A673 (cell line): ENCODE results near the gene LIMCH1. TPM values are rescaled to one million over a fixed set of nuclear protein-coding genes. Genes with fewer than 3 reads are reported as not detected.

ENCODE experiments used
- BruUV-seq: library from RNA; stranded (reverse); fragments of 400-500 nt; replicated peaks from 2 replicates; lab custom pipeline; 2021; lab: Mats Ljungman, UMichigan
- CTCF ChIA-PET: fragments of 300-600 bp; sonication (Branson Sonifier 250); formaldehyde crosslinking; loops from one replicate; lab custom pipeline; 2022; ENCODE audit warnings: antibody characterized with exemption; lab: Charles Lee
- POLR2A ChIA-PET: fragments of 300-600 bp; sonication (Branson Sonifier 250); formaldehyde crosslinking; loops from one replicate; lab custom pipeline; 2022; ENCODE audit warnings: antibody characterized with exemption; ENCODE audit not compliant: low non-redundant PET; lab: Charles Lee
- DNase-seq: peaks from one replicate; pipeline ENCODE4 v3.0.0-alpha.2; 2015; ENCODE audit warnings: low spot score
- H3K27ac ChIP-seq: fragments of 200-600 bp; sonication (generic); 2 replicates; pipeline ENCODE4 v1.5.1; 2016; ENCODE audit warnings: mixed run types, low read depth, mild to moderate bottlenecking, mixed read lengths, antibody characterized with exemption, low read length; ENCODE audit not compliant: poor library complexity, severe bottlenecking
- H3K27me3 ChIP-seq: fragments of 200-600 bp; sonication (generic); replicated peaks from 2 replicates; pipeline ENCODE4 v1.6.1; 2017; ENCODE audit warnings: mixed run types, low read depth, mild to moderate bottlenecking, mixed read lengths, antibody characterized with exemption, low read length; ENCODE audit not compliant: insufficient read depth, poor library complexity
- H3K36me3 ChIP-seq: fragments of 200-600 bp; sonication (generic); 2 replicates; pipeline ENCODE4 v1.6.1; 2016; ENCODE audit warnings: mixed run types, mild to moderate bottlenecking, mixed read lengths, antibody characterized with exemption, low read length; ENCODE audit not compliant: insufficient read depth, poor library complexity, severe bottlenecking
- H3K4me1 ChIP-seq: fragments of 200-600 bp; sonication (generic); 2 replicates; pipeline ENCODE4 v1.6.1; 2017; ENCODE audit warnings: mixed run types, mild to moderate bottlenecking, mixed read lengths, antibody characterized with exemption, low read length; ENCODE audit not compliant: insufficient read depth, poor library complexity, severe bottlenecking
- H3K4me3 ChIP-seq: fragments of 200-600 bp; sonication (generic); 2 replicates; pipeline ENCODE4 v1.5.1; 2016; ENCODE audit warnings: low read depth, mixed run types, mild to moderate bottlenecking, mixed read lengths, low read length; ENCODE audit not compliant: poor library complexity, severe bottlenecking
- H3K9me3 ChIP-seq: fragments of 200-600 bp; sonication (generic); 2 replicates; pipeline ENCODE4 v1.6.1; 2016; ENCODE audit warnings: mixed run types, low read depth, mild to moderate bottlenecking, mixed read lengths, antibody characterized with exemption, low read length; ENCODE audit not compliant: poor library complexity, severe bottlenecking
- CTCF ChIP-seq: fragments of 300-800, 200-600 bp; sonication (generic); conservative IDR thresholded peaks from 2 replicates; pipeline ENCODE4 v1.5.1; 2017; ENCODE audit warnings: low read depth, mild to moderate bottlenecking, antibody characterized with exemption, low read length, moderate library complexity, mixed read lengths
- EZH2 ChIP-seq: fragments of 200-600 bp; sonication (generic); IDR thresholded peaks from 2 replicates; pipeline ENCODE4 v1.6.1; 2017; ENCODE audit warnings: borderline replicate concordance, low read depth, mild to moderate bottlenecking, mixed read lengths, antibody characterized with exemption, low read length; ENCODE audit not compliant: poor library complexity, severe bottlenecking
- intact Hi-C: fragments of 100-400 bp; cut with micrococcal nuclease; formaldehyde crosslinking; loops from one replicate; pipeline ENCODE4 v1.10.0; 2022; ENCODE audit not compliant: unreplicated experiment
- total RNA-seq: library from RNA; stranded (reverse); gene quantifications from 2 replicates; pipeline ENCODE4 v1.2.3, GENCODE V29; 2021

The LIMCH1 gene
- total RNA-seq, 1 experiment from 2014 or later: 4.0 TPM

- intact Hi-C loops: no loop called here
- DNase-seq: no peak
- no TSS peak for BruUV-seq
- TF ChIP-seq EZH2 (no peak), CTCF (no peak)
- ChIA-PET POLR2A (no interaction called here), CTCF (no interaction called here)
- Histone ChIP-seq H3K4me3 (no peak overlapping the region), H3K4me1 (no peaks in the 10 kb centered on the region), H3K27me3 (no peaks in the 10 kb centered on the region), H3K36me3 (no peaks in the 10 kb centered on the region), H3K27ac (no peak overlapping the region), H3K9me3 (no peaks in the 10 kb centered on the region)
Observed at GRCh38 chr4:41656572-41657520, 118.9 kb downstream of the LIMCH1 start.

- Histone ChIP-seq H3K27ac (no peak overlapping the region), H3K9me3 (no peaks in the 10 kb centered on the region), H3K27me3 (no peaks in the 10 kb centered on the region), H3K4me1 (no peaks in the 10 kb centered on the region), H3K4me3 (no peak overlapping the region), H3K36me3 (no peaks in the 10 kb centered on the region)
- TF ChIP-seq CTCF (no peak), EZH2 (no peak)
- intact Hi-C loops: no loop called here
- CTCF ChIA-PET: no interaction called here
- no TSS peak for BruUV-seq
- POLR2A ChIA-PET: no interaction called here
- no peak for DNase-seq
Observed at GRCh38 chr4:41657561-41657960, 119.6 kb downstream of the LIMCH1 start.

- BruUV-seq: no TSS peak
- no peak overlapping the region for H3K4me3 ChIP-seq
- intact Hi-C loops: no loop called here
- H3K27ac ChIP-seq: no peak overlapping the region
- H3K9me3 ChIP-seq: no peaks in the 10 kb centered on the region
- DNase-seq: no peak
- no peaks in the 10 kb centered on the region for H3K27me3 ChIP-seq
- POLR2A ChIA-PET: no interaction called here
- no peaks in the 10 kb centered on the region for H3K36me3 ChIP-seq
- H3K4me1 ChIP-seq: no peaks in the 10 kb centered on the region
- CTCF ChIA-PET: no interaction called here
- TF ChIP-seq CTCF (no peak), EZH2 (no peak)
Observed at GRCh38 chr4:41658163-41658562, 120.2 kb downstream of the LIMCH1 start.
